GM21576 (cell line): ENCODE data around the gene OR52E5.

Experiments used
- ATAC-seq: cut with Tn5 transposase; IDR thresholded peaks from one replicate; pipeline ENCODE4 v1.9.1; 2021; ENCODE audit warnings: mild to moderate bottlenecking, moderate library complexity; ENCODE audit not compliant: unreplicated experiment

OR52E5 gene

GRCh38 chr11:5932671-5933070 lies 39.7 kb downstream of the OR52E5 start:
- no peak for ATAC-seq

- ATAC-seq: no peak
Measured at GRCh38 chr11:5933116-5933515, 40.1 kb downstream of the OR52E5 start.

GRCh38 chr11:5937868-5938602 lies 45.0 kb downstream of the OR52E5 start:
- ATAC-seq: no peak

GRCh38 chr11:5938603-5938965 lies 45.6 kb downstream of the OR52E5 start:
- ATAC-seq: no peak

- no peak for ATAC-seq
Measured at GRCh38 chr11:5940748-5941147, 47.7 kb downstream of the OR52E5 start.

- ATAC-seq: no peak
Measured at GRCh38 chr11:5941951-5942350, 48.9 kb downstream of the OR52E5 start, which contains the start of gene OR56A3. Gene OR56A3 (plus strand): TSS chr11:5942251. CDS start chr11:5947347, 5,096 bp downstream.
